HG02938 (cell line): Measurements from ENCODE around the gene UNC13D.

Source experiments
- ATAC-seq: cut with Tn5 transposase; IDR thresholded peaks from one replicate; pipeline ENCODE4 v1.9.1; 2021; ENCODE audit warnings: mild to moderate bottlenecking, moderate library complexity; ENCODE audit not compliant: unreplicated experiment

The UNC13D gene

GRCh38 chr17:75835654-75835987, 8.6 kb downstream of the UNC13D start:
- no peak for ATAC-seq

DNA sequence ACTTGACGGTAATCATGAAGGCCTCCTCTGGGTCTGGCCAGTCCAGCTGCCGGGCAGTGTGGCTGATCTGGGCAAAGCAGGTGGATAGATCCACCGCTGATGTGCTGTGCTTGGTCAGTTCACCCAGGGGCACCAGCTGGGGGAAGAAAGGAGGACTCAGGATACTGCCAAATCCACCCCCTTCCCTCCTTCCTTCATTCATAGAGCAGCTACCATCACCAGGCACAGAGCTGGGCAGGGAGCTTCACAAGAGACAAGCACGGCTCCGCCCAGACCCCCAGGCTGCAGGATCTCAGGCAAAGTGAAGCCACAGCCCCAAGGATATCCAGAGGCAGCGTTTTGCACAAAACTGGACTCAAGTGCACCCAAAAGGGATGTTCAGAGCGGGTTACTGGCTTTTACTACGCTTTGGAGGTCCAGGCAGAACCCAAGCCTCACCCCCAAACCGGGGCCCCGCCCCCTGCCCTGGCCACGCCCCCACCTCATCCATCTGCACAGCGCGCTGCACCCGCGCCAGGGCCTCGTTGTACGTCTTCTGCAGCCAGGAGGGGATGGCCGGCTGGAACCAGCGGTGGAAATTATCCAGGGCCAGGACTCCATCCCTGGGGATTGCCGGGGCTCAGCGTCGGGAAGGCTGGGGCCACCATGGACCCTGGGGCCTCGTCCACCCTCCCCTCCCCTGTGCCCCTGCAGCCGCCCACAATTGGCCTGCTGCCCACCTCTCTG, 9.1 kb downstream of the UNC13D start:
- no peak for ATAC-seq

- ATAC-seq: no peak
Observed at GRCh38 chr17:75834279-75834920, 9.8 kb downstream of the UNC13D start.

GRCh38 chr17:75832652-75833400, 11.4 kb downstream of the UNC13D start:
- no peak for ATAC-seq

- ATAC-seq: no peak
Observed at GRCh38 chr17:75832164-75832651, 12.0 kb downstream of the UNC13D start.

DNA sequence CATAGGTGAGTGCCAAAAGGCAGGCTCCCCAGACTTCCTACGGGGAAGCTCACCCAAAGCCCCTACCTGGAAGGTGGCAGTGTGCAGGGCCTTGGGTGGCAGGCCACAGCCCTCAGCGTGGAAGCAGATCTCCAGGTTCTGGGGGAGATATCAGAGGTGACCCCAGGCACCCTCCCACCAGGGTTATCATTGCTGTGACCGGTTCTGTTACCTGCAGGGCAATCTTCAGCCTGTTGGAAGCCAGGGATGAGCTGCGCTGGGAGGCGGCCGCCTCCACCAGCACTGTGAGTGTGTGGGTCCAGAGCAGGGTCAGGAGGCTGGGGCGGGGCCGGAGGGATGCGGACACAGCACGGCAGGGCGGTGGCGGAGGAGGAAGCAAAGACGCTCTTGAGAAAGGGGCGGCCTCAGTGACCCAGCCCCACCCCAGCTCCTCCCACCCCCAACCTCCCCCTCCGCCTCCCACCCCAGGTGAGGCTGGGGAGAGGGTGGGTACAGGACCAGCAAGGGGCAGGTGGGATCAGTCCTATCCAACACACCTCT, 13.1 kb downstream of the UNC13D start:
- no peak for ATAC-seq

DNA sequence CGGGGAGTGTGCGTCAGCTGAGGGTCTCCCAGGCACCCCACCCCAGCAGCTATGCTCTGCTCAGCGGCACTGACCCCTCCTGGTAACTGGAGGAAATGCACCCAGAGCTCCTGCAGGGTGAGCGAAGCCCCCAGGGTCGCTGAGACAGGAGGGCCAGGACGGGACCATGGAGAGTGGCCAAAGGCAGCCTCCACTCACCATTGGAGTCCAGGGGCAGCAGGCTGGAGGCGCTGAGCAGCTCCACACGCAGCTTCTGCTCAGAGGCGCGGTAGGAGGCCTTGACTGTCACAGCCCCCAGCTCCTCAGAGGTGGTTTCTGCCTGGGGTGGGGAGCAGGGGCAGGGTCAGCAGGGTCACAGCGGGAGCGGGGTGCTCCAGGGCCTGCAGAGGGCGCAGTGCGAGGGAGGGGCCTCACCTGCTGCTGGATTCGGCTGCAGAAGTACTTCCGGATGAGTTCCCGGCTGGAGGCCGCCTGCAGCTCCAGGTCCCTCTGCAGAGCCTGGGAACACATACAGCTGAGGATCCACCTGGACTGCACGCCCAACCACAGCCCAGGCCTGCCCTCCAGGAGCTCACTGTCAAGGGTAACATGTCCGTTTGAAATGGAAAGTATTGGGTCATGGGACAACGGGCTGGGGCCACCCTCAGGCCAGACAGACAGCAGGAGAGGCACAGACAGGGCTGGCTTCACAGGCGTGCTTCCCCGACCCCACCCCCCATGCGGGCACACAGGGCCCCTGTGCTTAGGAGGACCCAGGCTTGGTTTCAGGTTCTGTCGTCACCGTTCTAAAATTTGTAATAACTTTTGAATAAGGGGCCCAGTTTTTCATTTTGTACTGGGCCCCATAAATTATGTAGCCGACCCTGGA, 13.8 kb downstream of the UNC13D start:
- no peak for ATAC-seq

DNA sequence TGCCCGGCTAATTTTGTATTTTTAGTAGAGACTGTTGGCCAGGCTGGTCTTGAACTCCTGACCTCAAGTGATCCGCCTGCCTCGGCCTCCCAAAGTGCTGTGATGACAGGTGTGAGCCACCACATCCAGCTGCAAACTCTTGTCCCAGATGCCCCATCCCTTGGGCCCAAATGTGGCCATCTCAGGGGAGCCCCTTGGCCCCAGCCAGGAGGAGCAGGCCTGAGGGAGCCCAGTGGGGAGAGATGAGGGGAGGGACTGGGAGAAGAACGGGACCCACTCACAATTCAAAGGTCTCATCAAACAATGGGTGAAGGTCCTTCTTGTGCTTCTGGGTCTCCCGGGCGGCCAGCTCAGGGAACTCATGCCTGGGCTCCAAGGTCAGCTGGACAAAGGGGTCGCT, 14.5 kb downstream of the UNC13D start:
- ATAC-seq: no peak

DNA sequence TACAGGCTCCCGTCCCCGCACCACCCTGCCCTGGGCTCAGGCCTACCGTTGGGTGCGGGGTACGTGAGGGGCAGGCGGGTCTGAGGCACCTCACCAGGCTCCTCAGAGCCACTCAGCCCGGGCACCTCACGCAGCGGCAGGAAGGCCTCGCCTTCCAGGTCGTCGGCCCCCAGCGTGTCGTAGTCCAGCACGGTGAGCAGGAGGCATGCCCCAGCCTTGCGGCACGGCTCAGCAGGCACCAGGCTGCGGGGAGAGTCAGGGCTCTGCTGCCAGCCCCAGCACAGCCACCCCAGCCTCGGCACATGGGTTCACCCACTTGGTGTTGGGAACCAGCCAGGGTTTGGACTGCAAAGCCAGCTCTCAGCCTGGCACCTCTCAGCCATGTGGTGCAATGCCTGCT, 15.5 kb downstream of the UNC13D start:
- ATAC-seq: no peak

DNA sequence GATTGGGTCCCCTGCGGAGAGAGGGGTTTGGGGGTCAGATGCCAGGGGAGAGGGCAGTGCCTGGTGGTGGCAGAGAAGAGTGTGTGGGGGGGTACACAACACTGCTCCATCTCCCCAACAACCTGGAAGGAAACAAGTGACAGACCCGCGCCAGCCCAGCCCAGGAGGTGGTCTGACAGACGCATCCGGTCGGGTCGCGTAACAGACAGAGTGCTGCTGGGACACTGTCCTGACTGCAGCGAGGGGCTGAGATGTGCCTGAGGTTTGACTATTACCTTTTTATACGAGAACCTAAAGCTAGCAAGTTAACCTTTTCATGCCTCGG, 16.2 kb downstream of the UNC13D start:
- no peak for ATAC-seq

GRCh38 chr17:75827308-75828075, 16.7 kb downstream of the UNC13D start:
- no peak for ATAC-seq

DNA sequence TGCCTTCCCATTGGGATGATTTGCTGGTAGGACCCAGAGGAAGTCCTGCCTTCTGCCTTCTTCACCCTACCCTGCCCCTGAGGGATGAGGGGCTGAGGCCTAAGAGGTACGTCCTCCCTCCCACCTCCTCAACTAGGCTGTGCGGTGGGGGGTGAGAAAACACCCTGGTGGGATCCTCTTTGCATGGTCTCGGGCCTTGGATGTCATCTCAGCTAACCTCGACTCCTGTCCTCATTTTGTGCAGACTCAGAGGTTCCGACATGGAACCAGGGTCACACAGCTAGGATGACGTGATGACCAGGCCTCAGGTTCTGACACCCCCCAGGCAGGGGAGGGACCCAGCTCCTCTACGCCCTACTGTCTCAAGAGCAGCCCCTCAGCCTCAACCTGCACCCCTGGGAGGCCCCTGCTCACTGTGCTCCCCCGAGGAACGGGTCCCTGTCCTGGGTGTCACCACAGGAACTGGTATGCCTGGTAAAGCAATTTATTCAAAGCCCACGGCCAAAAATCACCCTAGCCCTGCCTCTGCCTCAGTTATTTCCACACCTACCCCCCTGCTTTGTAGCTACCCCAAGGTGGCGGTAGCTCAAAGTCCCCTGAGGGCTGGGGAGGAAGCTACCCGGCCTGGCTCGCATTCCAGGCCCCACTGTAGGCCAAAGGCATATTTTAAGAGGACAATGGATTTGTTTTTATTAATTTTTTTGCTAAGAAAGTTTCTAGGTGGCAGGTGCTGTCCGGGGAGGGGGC, 17.5 kb downstream of the UNC13D start:
- ATAC-seq: no peak

- no peak for ATAC-seq
Observed at GRCh38 chr17:75825748-75826370, 18.3 kb downstream of the UNC13D start.

DNA sequence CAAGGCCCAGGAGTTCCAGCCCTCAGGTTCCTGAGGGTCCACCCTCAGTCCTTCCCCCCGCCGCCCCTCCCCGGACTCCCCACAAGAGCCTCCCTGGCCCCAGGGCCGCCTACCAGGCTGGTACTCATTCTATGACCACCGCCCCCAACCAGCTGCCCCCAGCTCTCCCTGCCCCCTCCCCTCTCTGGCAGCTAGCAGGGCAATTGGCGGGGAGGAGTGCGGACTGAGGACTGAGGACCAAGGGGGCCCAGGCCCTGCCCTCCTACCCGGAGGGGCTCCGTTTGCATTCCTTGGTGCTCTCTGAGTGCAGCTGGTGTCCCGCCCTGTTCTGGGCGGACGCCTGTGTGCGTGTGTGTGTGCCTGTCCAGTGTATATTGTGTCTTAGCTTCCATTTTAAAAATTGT, 19.1 kb downstream of the UNC13D start:
- ATAC-seq: no peak

GRCh38 chr17:75824666-75825065, 19.5 kb downstream of the UNC13D start:
- no peak for ATAC-seq

DNA sequence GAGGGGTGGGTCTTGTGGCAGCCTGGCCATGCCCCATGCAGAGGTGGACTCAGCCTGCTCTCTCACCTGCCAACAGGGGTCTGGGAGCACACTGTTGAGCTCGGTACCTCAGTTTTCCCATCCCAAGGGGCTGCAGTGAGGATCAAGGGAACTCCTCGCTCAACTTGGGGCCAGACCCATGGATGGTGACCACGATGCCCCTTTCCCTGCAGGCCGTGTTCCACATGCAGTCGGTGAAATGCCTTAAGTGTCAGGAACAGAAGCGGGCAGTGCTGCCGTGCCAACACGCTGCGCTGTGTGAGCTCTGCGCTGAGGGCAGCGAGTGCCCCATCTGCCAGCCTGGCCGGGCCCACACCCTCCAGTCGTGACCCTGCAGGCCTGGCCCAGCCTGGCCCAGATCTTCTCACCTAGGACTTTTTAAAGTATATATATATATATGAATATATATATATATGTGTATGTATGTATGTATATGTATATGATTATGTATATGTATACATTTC, 20.1 kb downstream of the UNC13D start:
- no peak for ATAC-seq

DNA sequence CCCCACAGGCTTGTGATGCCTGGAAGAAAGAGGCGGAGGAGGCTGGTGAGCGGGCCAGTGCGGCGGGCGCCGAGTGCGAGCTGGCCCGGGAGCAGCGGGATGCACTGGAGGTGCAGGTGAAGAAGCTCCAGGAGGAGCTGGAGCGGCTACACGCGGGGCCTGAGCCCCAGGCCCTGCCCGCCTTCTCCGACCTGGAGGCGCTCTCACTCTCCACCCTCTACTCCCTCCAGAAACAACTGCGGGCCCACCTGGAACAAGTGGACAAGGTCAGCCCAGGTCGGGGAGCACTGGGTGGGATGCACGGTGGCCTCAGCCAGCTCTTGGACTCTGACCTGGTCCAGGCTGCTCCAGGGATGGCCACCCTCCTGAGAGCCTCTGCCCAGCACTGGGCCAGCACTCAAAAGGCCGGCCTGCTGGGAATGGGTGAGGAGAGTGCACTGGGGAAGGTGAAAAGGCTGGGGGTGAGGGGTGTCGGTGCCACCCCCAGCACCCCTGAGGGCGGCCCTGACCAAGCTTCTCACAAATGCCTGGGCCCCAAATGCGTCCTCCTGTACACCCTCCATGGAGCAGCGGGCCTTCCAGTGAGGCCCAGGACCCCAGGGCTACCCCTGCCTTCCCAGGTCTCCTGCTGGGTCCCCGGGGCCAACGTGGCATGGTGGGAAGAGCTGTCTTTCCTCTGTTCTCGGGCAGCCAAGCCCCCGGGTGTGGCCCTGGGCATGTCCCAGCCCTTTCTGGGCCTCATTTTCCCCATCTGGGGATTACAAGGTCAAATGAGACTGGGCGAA, 20.8 kb downstream of the UNC13D start:
- ATAC-seq: no peak

DNA sequence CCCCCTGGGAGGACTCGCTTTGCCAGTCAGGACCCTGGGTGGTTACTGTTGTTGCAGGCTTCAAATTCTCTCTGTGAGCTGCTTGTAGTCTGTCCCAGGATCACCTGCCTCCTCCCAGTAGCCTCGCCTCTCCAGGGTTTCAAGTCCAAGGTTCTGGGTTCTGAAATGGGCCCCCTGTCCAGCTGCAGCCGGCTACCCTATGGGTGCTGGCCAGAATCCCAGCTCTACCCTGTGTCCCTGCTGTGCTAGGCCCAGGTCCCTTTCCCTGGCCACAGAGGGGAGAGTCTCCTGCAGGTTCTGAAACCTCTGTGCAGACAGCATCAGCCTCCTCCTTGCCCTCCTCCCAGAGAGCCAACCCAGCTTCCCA, 21.4 kb downstream of the UNC13D start:
- no peak for ATAC-seq
